Esophagus squamous epithelium (tissue), 5 donors: ENCODE results near the gene PPFIA2. TPM values are rescaled to one million over a fixed set of nuclear protein-coding genes. Genes with fewer than 3 reads are reported as not detected.

Experiments used
- DNase-seq: peaks from one replicate; lab custom pipeline; 2025; lab: John Stamatoyannopoulos, UW
- H3K27ac ChIP-seq, 4 donors: fragments of 200-600 bp; sonication (generic); one replicate each; pipeline ENCODE4 v1.5.1; 2016 to 2019; ENCODE audit warnings: mild to moderate bottlenecking in 1 of 4
- H3K27me3 ChIP-seq, 4 donors: fragments of 200-600 bp; sonication (generic); 1 replicate in 3 of 4; 2 replicates in 1 of 4; pipeline versions ENCODE4 v1.5.1 to v1.6.0; 2017 to 2021; ENCODE audit warnings: antibody characterized with exemption in 1 of 4
- H3K36me3 ChIP-seq, 3 donors: fragments of 200-600 bp; sonication (generic); one replicate each; pipeline ENCODE4 v1.5.1; 2016 to 2019
- H3K4me1 ChIP-seq, 3 donors: fragments of 200-600 bp; sonication (generic); one replicate each; pipeline ENCODE4 v1.5.1; 2017 to 2019
- H3K4me3 ChIP-seq, 4 donors: fragments of 200-600 bp; sonication (generic); 1 replicate in 3 of 4; 2 replicates in 1 of 4; pipeline ENCODE4 v1.5.1; 2016 to 2019; ENCODE audit warnings: mild to moderate bottlenecking in 2 of 4, moderate library complexity in 1 of 4
- H3K9me3 ChIP-seq, 3 donors: fragments of 200-600 bp; sonication (generic); one replicate each; pipeline ENCODE4 v1.5.1; 2016 to 2019
- POLR2A ChIP-seq, 4 donors: fragments of 450-650 bp; IDR thresholded peaks; one replicate each; pipeline ENCODE4 v1.6.1; 2017; ENCODE audit warnings: antibody characterized with exemption in 4 of 4, mild to moderate bottlenecking in 4 of 4, moderate library complexity in 3 of 4
- WGBS, 2 donors: methylation state at CpG; one replicate each; pipeline ENCODE4 v1.1.5; 2018; 5-methylcytosine and 5-hydroxymethylcytosine counted together
- intact Hi-C: fragments of 100-400 bp; cut with DNase I; formaldehyde crosslinking; loops from one replicate; pipeline ENCODE4 v1.15.0; 2022
- total RNA-seq, 4 donors: library from RNA; depleted of rRNA; stranded (reverse); fragments of >200 nt; gene quantifications; one replicate each; pipeline ENCODE4 v1.1.0, GENCODE V29; 2016
- TF ChIP-seq, protein P1 (sequence below), 6 experiments: fragments of 450-650 bp in 4 of 6; fragments of 200-600 bp in 2 of 6; sonication (generic) in 2 of 6; IDR thresholded peaks; one replicate each; pipeline ENCODE4 v1.5.1; 2016 to 2019; ENCODE audit warnings: antibody characterized with exemption in 6 of 6, mild to moderate bottlenecking in 4 of 6, moderate library complexity in 4 of 6
- donor health status: DM: yes; HTN: yes; CAD: no.

The PPFIA2 gene
- total RNA-seq, 4 donors from 2014 or later, result 0.31 to 2.3 (median 0.55) TPM

DNA sequence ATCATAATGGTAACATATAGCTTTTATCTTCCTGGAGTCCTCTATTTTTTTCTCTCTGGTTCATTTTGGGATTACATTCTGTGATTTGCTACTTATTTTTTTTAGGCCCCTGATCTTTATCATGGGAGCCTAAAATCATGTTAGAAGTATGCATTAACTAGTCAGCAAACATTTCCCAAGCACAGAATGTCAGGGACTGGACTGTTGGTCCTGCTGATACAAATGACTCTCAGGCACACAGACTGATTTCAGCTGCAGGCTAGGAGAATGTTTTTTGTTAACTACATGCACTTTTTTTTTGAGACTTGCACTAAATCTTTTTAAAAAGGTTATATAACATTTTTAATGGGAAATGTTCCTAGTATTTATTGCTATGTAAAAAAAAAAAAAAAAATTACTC is 550.1 kb downstream of the PPFIA2 start:
- Histone ChIP-seq H3K27ac (no peak overlapping the region), H3K4me3 (no peak overlapping the region), H3K9me3 (no peaks in the 10 kb centered on the region), H3K36me3 (no peaks in the 10 kb centered on the region), H3K27me3 (no peaks in the 10 kb centered on the region), H3K4me1 (no peaks in the 10 kb centered on the region)
- intact Hi-C loops, result no loop called here
- DNase-seq, result no peak
- no peak for TF ChIP-seq POLR2A (IDR thresholded peaks at IDR 0.05)
- TF ChIP-seq, protein P1, sequence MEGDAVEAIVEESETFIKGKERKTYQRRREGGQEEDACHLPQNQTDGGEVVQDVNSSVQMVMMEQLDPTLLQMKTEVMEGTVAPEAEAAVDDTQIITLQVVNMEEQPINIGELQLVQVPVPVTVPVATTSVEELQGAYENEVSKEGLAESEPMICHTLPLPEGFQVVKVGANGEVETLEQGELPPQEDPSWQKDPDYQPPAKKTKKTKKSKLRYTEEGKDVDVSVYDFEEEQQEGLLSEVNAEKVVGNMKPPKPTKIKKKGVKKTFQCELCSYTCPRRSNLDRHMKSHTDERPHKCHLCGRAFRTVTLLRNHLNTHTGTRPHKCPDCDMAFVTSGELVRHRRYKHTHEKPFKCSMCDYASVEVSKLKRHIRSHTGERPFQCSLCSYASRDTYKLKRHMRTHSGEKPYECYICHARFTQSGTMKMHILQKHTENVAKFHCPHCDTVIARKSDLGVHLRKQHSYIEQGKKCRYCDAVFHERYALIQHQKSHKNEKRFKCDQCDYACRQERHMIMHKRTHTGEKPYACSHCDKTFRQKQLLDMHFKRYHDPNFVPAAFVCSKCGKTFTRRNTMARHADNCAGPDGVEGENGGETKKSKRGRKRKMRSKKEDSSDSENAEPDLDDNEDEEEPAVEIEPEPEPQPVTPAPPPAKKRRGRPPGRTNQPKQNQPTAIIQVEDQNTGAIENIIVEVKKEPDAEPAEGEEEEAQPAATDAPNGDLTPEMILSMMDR (IDR thresholded peaks at IDR 0.05), result no peak

DNA sequence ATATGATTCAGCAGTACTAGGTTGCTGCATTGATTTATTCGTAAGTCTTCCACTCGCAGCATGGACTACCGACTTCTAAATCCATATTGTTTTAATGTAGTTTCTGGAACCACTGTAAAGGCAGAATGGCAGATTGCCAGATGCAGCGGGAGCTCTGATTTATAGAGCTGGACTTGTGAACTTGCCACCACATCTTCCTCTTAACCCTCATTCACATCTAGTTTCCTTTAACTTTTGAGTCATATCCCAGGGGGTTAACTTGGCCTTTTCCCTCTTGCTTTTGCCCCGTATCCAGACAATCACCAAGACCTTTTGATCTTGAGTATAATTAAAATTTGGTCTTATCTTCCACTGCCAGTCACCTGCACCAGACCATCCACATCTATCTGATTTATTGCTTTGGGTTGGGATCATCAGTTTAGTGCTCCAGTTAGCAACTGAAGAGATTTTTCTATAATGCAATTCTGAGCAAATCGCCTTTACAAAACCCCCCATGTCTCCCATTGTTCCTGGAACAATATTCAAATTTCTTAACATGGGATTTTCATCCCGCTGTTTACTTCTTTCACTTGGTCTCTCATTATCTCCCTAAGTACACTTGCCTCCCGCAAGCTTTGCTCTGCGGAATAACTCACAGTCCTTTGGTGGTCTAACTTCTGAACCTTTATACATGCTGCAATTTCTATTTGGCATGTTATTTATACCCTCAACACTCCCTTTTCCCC is 550.8 kb downstream of the PPFIA2 start:
- WGBS, 2 donors, result 50 to 74% methylated on average over 9 of the region's 9 CpGs
- Histone ChIP-seq H3K9me3 (no peaks in the 10 kb centered on the region), H3K27ac (no peak overlapping the region), H3K27me3 (no peaks in the 10 kb centered on the region), H3K36me3 (no peaks in the 10 kb centered on the region), H3K4me1 (no peaks in the 10 kb centered on the region), H3K4me3 (no peak overlapping the region)
- intact Hi-C loops, result no loop called here
- DNase-seq, result no peak
- TF ChIP-seq, protein P1 (IDR thresholded peaks at IDR 0.05), result no peak
- no peak for TF ChIP-seq POLR2A (IDR thresholded peaks at IDR 0.05)
